ENCODE results near the gene HTR2C.

HTR2C gene

DNA sequence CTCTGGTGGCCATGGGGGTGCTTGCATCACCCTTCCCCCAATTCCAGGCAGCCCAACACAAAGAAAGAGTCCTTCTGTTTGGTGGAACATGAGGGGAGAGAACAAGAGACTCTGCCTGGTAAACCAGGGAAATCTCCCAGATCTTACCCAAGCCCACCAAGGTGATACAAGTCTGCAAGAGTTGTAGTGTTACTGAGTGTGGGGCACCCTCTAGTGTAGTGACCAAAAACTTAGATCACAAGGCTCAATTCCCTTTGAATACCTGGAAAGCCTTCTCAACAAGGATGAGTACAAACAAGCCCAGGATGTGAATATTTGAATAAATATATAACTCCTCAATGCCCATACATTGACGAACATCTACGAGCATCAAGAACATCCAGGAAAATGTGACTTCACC is 368.8 kb downstream of the HTR2C start:
- no peak for FAIRE-seq
- DNase-seq (ENCODE audit: low spot score): no peak

All from RCC 7860 (cell line).